Neural cell (in vitro differentiated cells): Measurements from ENCODE around the gene WFIKKN1. TPM values are rescaled to one million over a fixed set of nuclear protein-coding genes. Genes with fewer than 3 reads are reported as not detected.

Source experiments
- H2AFZ ChIP-seq: fragments of 200-600, 300-800 bp; sonication (generic), shearing (Covaris generic); 2 replicates; pipeline ENCODE4 v1.6.0; 2014; ENCODE audit warnings: low read depth, mild to moderate bottlenecking, antibody characterized with exemption, low read length, moderate library complexity
- H3F3A ChIP-seq: fragments of 200-600 bp; shearing (Covaris generic); 2 replicates; pipeline ENCODE4 v1.6.1; 2016; ENCODE audit warnings: mild to moderate bottlenecking, moderate library complexity, mixed read lengths, antibody characterized with exemption, low read length; ENCODE audit not compliant: insufficient read depth, poor library complexity, severe bottlenecking
- H3K27ac ChIP-seq: fragments of 200-600, 300-800 bp; sonication (generic), shearing (Covaris generic); 2 replicates; pipeline ENCODE4 v1.5.1; 2014; ENCODE audit warnings: mild to moderate bottlenecking, low read length, moderate library complexity
- H3K27me3 ChIP-seq: fragments of 300-800, 200-600 bp; sonication (generic), shearing (Covaris generic); 2 replicates; pipeline ENCODE4 v1.6.0; 2014; ENCODE audit warnings: mild to moderate bottlenecking, low read depth, low read length, moderate library complexity; ENCODE audit not compliant: insufficient read depth
- H3K36me3 ChIP-seq: fragments of 300-800, 200-600 bp; sonication (generic), shearing (Covaris generic); 2 replicates; pipeline ENCODE4 v1.5.1; 2014; ENCODE audit warnings: mild to moderate bottlenecking, antibody characterized with exemption, low read length, moderate library complexity; ENCODE audit not compliant: insufficient read depth
- H3K4me2 ChIP-seq: fragments of 300-800, 200-600 bp; sonication (generic), shearing (Covaris generic); 2 replicates; pipeline ENCODE4 v1.6.0; 2014; ENCODE audit warnings: mild to moderate bottlenecking, low read length
- H3K4me3 ChIP-seq: fragments of 300-800, 200-600 bp; sonication (generic), shearing (Covaris generic); 2 replicates; pipeline ENCODE4 v1.5.1; 2014; ENCODE audit warnings: mild to moderate bottlenecking, low read length, moderate library complexity
- H3K79me2 ChIP-seq: fragments of 200-600 bp; shearing (Covaris generic); replicated peaks from 2 replicates; pipeline ENCODE4 v1.6.0; 2014; ENCODE audit warnings: mild to moderate bottlenecking, low read length, moderate library complexity; ENCODE audit not compliant: insufficient read depth
- H3K9ac ChIP-seq: fragments of 300-800, 200-600 bp; sonication (generic), shearing (Covaris generic); 2 replicates; pipeline ENCODE4 v1.6.1; 2016; ENCODE audit warnings: mild to moderate bottlenecking, low read length, mixed read lengths
- H3K9me2 ChIP-seq: fragments of 200-600 bp; shearing (Covaris generic); 2 replicates; pipeline ENCODE4 v1.6.1; 2016; ENCODE audit warnings: mild to moderate bottlenecking, low read length, mixed read lengths; ENCODE audit not compliant: insufficient read depth
- H3K9me3 ChIP-seq: fragments of 200-600, 300-800 bp; sonication (generic), shearing (Covaris generic); 2 replicates; pipeline ENCODE4 v1.6.1; 2016; ENCODE audit warnings: mild to moderate bottlenecking, mixed run types, low read length, moderate library complexity, mixed read lengths
- H4K20me1 ChIP-seq: fragments of 200-600 bp; shearing (Covaris generic); 2 replicates; pipeline ENCODE4 v1.6.1; 2016; ENCODE audit warnings: mild to moderate bottlenecking, mixed run types; ENCODE audit not compliant: insufficient read depth
- CTCF ChIP-seq: fragments of 450-650 bp; IDR thresholded peaks from 2 replicates; pipeline ENCODE4 v1.5.1; 2014; ENCODE audit warnings: antibody characterized with exemption, mild to moderate bottlenecking, moderate library complexity; ENCODE audit not compliant: poor library complexity, severe bottlenecking
- EP300 ChIP-seq: fragments of 450-650 bp; conservative IDR thresholded peaks from 2 replicates; pipeline ENCODE4 v1.6.1; 2014; ENCODE audit warnings: antibody characterized with exemption, mild to moderate bottlenecking, moderate library complexity; ENCODE audit not compliant: poor library complexity, severe bottlenecking
- EZH2 ChIP-seq: fragments of 200-600, 300-800 bp; shearing (Covaris generic), sonication (generic); IDR thresholded peaks from 2 replicates; pipeline ENCODE4 v1.6.1; 2014; ENCODE audit warnings: antibody characterized with exemption, low read length, borderline replicate concordance, mild to moderate bottlenecking; ENCODE audit not compliant: insufficient read depth, poor library complexity, severe bottlenecking
- MXI1 ChIP-seq: fragments of 450-650 bp; conservative IDR thresholded peaks from 2 replicates; pipeline ENCODE4 v1.6.1; 2014; ENCODE audit warnings: antibody characterized with exemption, mild to moderate bottlenecking; ENCODE audit not compliant: poor library complexity, severe bottlenecking
- POLR2AphosphoS5 ChIP-seq: IDR thresholded peaks from 2 replicates; pipeline ENCODE4 v1.6.1; 2012
- RAD21 ChIP-seq: fragments of 450-650 bp; conservative IDR thresholded peaks from 2 replicates; pipeline ENCODE4 v1.6.1; 2014; ENCODE audit warnings: antibody characterized with exemption, mild to moderate bottlenecking, moderate library complexity
- REST ChIP-seq: IDR thresholded peaks from 2 replicates; pipeline ENCODE4 v1.6.1; 2012; ENCODE audit warnings: borderline replicate concordance
- SMC3 ChIP-seq: fragments of 450-650 bp; conservative IDR thresholded peaks from 2 replicates; pipeline ENCODE4 v1.6.1; 2014; ENCODE audit warnings: antibody characterized with exemption, mild to moderate bottlenecking, moderate library complexity; ENCODE audit not compliant: poor library complexity
- TAF1 ChIP-seq: IDR thresholded peaks from 2 replicates; pipeline ENCODE4 v1.6.1; 2012; ENCODE audit warnings: low read depth
- polyA plus RNA-seq: library from polyadenylated mRNA; depleted of rRNA; stranded (reverse); fragments of >200 nt; gene quantifications from 2 replicates; pipeline ENCODE4 v1.2.3, GENCODE V29; 2014

WFIKKN1 gene
- polyA plus RNA-seq, 1 donor from 2014 or later = 0.43 TPM

- no peak overlapping the region for H3K4me2 ChIP-seq
- H3K4me3 ChIP-seq = no peak overlapping the region
- no peak overlapping the region for H2AFZ ChIP-seq
- H3K36me3 ChIP-seq = no peaks in the 10 kb centered on the region
- no peaks in the 10 kb centered on the region for H4K20me1 ChIP-seq
- H3K9me3 ChIP-seq = no peaks in the 10 kb centered on the region
- no peak for TF ChIP-seq EZH2
- TF ChIP-seq SMC3 = no peak
- TF ChIP-seq TAF1 = no peak
- no peak for TF ChIP-seq EP300
- TF ChIP-seq CTCF = no peak
- TF ChIP-seq MXI1 = no peak
- TF ChIP-seq RAD21 = no peak
- no peak for TF ChIP-seq REST
- TF ChIP-seq POLR2AphosphoS5 = no peak
- no peak overlapping the region for H3K9ac ChIP-seq
- H3K27ac ChIP-seq = no peak overlapping the region
- H3K79me2 ChIP-seq = no peaks in the 10 kb centered on the region
- H3F3A ChIP-seq = no peaks in the 10 kb centered on the region
- H3K27me3 ChIP-seq = no peaks in the 10 kb centered on the region
- no peaks in the 10 kb centered on the region for H3K9me2 ChIP-seq
These were observed 28.8 kb downstream of the WFIKKN1 start for GRCh38 chr16:659618-660017.

- TF ChIP-seq TAF1 = no peak
- no peak for TF ChIP-seq SMC3
- no peaks in the 10 kb centered on the region for H3K9me3 ChIP-seq
- no peak overlapping the region for H3K4me2 ChIP-seq
- no peaks in the 10 kb centered on the region for H3K27me3 ChIP-seq
- H3K4me3 ChIP-seq = no peak overlapping the region
- no peak overlapping the region for H2AFZ ChIP-seq
- no peak overlapping the region for H3K9ac ChIP-seq
- H4K20me1 ChIP-seq = no peaks in the 10 kb centered on the region
- H3F3A ChIP-seq = no peaks in the 10 kb centered on the region
- H3K27ac ChIP-seq = no peak overlapping the region
- no peaks in the 10 kb centered on the region for H3K36me3 ChIP-seq
- H3K9me2 ChIP-seq = no peaks in the 10 kb centered on the region
- no peaks in the 10 kb centered on the region for H3K79me2 ChIP-seq
These were observed 29.3 kb downstream of the WFIKKN1 start for GRCh38 chr16:660132-660458.
